Left hindlimb (tissue), 1 donor: ENCODE results near the gene PRMT3.
"Not testable (repeated sequence)": the region's sequence is repeated elsewhere in the genome, so short reads cannot be mapped to it uniquely, and the experiment has no call there.

Experiments
- DNase-seq: peaks from one replicate; pipeline ENCODE4 v3.0.0-alpha.2; 2018

Gene PRMT3

GRCh38 chr11:20522536-20522935 is 135.0 kb downstream of the PRMT3 start:
- no peak for DNase-seq

DNA sequence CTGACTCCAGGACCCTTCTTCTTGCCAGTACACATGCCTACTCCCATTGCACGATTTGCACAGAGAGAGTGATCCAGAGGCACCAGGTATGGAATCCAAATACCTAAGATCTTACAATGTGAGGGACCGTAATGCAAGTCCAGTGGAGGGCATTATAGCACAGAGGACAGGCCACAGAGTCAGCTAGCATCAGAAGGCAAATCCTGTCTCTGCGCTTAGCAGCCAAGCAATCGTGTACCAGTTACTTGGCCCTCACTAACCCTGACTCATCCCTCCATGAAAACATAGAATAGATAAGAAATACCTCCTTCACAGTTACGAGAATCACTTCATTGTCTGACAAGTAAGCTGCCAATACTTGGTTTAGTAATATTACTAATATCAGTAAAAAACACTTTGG is 142.2 kb downstream of the PRMT3 start:
- no peak for DNase-seq

DNA sequence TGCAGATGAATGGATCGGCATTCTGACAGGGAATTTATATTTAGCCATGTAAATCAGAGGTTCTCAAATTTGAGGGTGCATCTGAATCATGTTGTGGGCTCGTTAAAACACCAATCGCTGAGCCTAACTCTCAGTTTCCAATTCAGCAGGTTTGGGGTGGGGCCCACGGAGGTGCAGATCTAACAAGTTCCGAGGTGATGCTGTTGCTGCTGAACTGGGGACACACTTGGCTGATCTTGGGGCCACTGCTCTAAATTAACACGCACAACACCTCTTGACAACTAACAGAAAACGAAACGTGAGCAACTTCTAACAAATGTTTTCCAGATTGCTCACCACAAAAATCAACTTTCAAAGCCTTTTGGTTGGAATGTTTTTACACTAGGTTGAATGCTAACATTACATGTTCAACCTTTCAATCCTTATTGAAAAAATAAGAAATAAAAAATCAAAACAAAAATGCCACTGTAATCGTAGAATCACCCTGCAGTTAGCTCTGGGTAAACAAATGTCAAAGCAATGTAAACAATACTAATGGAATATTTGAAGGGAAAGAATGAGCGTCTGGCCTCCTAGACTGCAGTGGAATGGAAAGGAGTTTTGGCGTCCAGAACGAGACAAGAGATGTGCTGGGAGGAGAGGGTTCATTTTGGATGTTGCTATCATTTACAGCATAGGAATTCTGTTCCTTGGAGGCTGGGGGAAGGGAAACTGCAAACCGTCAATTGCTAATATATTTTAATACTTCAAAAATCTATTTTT is 143.6 kb downstream of the PRMT3 start:
- DNase-seq = no peak

DNA sequence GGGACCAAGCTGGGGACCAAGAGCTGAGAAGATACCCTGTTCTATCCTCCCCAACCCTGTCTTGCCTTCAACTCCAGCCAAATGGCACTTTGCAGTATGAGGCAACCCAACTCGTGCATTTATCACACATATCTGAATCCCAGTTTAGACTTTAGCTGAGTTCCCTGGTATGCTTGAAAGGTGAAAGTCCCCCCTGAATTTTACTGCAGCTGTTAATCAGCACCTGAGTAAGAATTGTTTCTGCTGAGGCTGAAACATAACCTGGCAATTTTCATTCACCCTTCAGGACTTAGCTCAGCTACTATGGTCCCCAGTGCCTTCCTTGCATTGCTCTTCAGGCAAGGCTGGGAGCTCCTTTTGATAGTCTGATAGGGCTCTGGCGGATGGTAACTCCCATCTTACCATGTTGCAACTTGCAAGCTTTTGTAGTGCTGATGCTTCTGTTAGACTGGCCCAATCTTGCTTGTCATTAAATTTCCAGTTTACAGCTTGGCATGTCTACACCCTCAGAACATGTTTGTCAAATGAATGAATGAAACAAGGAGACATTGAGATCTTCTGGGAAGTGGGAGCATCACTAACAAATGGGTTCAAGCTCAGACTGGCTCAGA is 147.9 kb downstream of the PRMT3 start:
- DNase-seq = no peak

DNA sequence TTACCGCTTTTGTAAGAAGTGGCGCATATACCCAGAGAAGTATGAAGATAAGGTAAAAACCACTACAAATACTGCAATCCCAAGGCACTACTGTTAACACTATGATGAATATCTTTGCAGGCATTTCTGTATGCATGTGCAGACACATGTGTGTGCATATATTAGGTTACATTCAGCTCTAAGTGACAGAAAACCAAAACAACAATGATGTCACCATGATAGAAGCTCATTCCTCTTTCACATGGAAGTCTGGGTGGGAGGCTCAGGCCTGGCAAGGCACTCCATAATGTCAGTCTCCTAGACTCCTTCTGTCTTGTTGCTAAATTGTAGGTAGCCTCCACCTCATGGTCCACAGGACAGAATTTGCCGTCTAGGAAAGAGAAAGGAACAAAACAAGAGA is 148.8 kb downstream of the PRMT3 start:
- no peak for DNase-seq

- DNase-seq = no peak
Measured at GRCh38 chr11:20536784-20537183, 149.3 kb downstream of the PRMT3 start.

DNA sequence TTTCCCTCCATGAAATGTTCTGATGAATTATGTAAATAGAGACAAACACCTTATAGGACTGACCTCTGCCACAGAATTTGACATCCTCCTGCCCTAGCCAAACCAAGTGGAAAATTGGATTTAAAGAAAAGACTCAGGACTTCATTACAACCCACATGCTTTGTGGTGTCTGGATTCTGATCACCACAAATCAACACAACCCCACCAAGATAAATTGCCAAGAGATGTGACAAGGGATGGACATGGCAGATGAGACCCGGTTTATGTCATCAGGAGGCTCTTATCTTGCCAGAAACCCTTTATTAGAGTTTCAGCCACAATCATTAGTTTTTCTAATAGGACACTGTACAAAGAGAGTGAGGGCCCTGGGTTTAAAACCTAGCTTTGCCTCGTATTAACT is 154.0 kb downstream of the PRMT3 start:
- no peak for DNase-seq

DNA sequence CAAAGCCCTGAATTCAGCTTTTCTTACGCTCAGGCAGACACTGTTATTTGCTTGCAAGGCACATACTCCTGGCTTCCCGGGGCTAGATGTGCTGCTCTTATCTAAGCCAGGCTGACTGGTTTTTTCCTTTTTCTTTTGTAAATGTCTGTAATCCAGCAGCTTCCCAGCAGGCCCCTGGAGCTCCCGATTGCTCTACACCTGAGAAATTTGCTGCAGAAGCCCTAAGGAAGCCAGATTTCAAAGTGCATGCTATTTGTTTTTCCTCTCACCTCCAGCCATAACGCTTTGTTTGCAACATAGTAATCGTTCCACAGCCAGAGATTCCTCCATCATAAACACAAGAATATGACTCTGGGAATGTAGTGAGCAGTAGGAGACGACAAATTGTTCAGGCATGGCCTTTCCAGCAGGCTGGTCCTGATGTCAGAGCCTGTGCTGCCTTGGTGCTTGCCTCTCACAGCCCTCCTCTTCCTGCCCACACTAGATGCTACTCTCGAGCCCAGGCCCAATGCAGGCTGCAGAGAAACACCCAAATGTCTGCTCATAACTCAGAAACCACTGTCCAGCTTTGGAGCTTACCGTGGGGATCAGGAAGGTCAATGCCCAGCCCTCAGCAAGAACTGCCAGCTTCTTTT is 157.2 kb downstream of the PRMT3 start:
- no peak for DNase-seq

DNA sequence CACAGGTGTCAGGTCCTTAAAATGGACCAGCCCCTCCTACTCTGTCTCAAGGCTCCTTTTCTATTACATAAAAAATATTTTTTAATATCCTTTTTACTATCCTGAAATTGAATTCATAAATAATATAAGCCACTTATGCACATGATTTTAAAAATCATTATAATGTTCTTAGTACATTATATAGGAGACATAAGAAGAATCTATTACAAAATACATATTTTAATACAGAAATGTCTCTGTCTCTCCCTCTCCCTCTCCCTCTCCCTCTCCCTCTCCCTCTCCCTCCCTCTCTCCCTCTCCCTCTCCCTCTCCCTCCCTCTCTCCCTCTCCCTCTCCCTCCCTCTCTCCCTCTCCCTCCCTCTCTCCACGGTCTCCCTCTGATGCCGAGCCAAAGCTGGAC is 159.9 kb downstream of the PRMT3 start:
- no peak for DNase-seq

- no peak for DNase-seq
Measured at GRCh38 chr11:20551096-20551495, 163.6 kb downstream of the PRMT3 start.

DNA sequence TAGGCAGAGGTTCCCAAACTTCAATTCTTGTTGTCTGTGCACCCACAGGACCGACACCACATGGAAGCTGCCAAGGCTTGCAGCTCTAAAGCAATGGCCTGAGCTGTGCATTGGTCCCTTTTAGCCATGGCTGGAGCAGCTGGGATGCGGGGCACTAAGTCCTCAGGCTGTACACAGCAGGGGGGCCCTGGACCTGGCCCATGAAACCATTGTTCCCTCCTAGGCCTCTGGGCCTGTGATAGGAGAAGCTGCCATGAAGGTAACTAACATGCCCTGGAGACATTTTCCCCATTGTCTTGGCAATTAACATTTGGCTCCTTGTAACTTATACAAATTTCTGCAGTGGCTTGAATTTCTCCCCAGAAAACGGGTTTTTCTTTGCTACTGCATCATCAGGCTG is 168.3 kb downstream of the PRMT3 start:
- DNase-seq = no peak

DNA sequence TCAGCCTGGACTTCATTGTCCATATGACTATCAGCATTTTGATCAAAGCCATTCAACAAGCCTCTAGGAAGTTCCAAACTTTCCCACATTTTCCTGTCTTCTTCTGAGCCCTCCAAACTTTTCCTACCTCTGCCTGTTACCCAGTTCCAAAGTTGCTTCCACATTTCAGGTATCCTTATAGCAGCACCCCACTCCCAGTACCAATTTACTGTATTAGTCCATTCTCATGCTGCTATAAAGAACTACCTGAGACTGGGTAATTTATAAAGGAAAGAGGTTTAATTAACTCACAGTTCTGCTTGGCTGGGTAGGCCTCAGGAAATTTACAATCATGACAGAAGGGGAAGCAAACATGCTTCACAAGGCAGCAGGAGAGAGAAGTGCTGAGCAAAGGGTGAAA is 168.9 kb downstream of the PRMT3 start:
- DNase-seq = not testable (repeated sequence)

- no peak for DNase-seq
Measured at GRCh38 chr11:20558741-20559140, 171.2 kb downstream of the PRMT3 start.
